A673 (cell line): ENCODE results near the gene NACC2. TPM values are rescaled to one million over a fixed set of nuclear protein-coding genes. Genes with fewer than 3 reads are reported as not detected.
A peak's percentile ranks its signal among the peaks of the same experiment; 100 is the strongest.

Experiments used
- BruUV-seq: library from RNA; stranded (reverse); fragments of 400-500 nt; replicated peaks from 2 replicates; lab custom pipeline; 2021; lab: Mats Ljungman, UMichigan
- CTCF ChIA-PET: fragments of 300-600 bp; sonication (Branson Sonifier 250); formaldehyde crosslinking; loops from one replicate; lab custom pipeline; 2022; ENCODE audit warnings: antibody characterized with exemption; lab: Charles Lee
- POLR2A ChIA-PET: fragments of 300-600 bp; sonication (Branson Sonifier 250); formaldehyde crosslinking; loops from one replicate; lab custom pipeline; 2022; ENCODE audit warnings: antibody characterized with exemption; ENCODE audit not compliant: low non-redundant PET; lab: Charles Lee
- DNase-seq: peaks from one replicate; pipeline ENCODE4 v3.0.0-alpha.2; 2015; ENCODE audit warnings: low spot score
- H3K27ac ChIP-seq: fragments of 200-600 bp; sonication (generic); 2 replicates; pipeline ENCODE4 v1.5.1; 2016; ENCODE audit warnings: mixed run types, low read depth, mild to moderate bottlenecking, mixed read lengths, antibody characterized with exemption, low read length; ENCODE audit not compliant: poor library complexity, severe bottlenecking
- H3K27me3 ChIP-seq: fragments of 200-600 bp; sonication (generic); replicated peaks from 2 replicates; pipeline ENCODE4 v1.6.1; 2017; ENCODE audit warnings: mixed run types, low read depth, mild to moderate bottlenecking, mixed read lengths, antibody characterized with exemption, low read length; ENCODE audit not compliant: insufficient read depth, poor library complexity
- H3K36me3 ChIP-seq: fragments of 200-600 bp; sonication (generic); 2 replicates; pipeline ENCODE4 v1.6.1; 2016; ENCODE audit warnings: mixed run types, mild to moderate bottlenecking, mixed read lengths, antibody characterized with exemption, low read length; ENCODE audit not compliant: insufficient read depth, poor library complexity, severe bottlenecking
- H3K4me1 ChIP-seq: fragments of 200-600 bp; sonication (generic); 2 replicates; pipeline ENCODE4 v1.6.1; 2017; ENCODE audit warnings: mixed run types, mild to moderate bottlenecking, mixed read lengths, antibody characterized with exemption, low read length; ENCODE audit not compliant: insufficient read depth, poor library complexity, severe bottlenecking
- H3K4me3 ChIP-seq: fragments of 200-600 bp; sonication (generic); 2 replicates; pipeline ENCODE4 v1.5.1; 2016; ENCODE audit warnings: low read depth, mixed run types, mild to moderate bottlenecking, mixed read lengths, low read length; ENCODE audit not compliant: poor library complexity, severe bottlenecking
- H3K9me3 ChIP-seq: fragments of 200-600 bp; sonication (generic); 2 replicates; pipeline ENCODE4 v1.6.1; 2016; ENCODE audit warnings: mixed run types, low read depth, mild to moderate bottlenecking, mixed read lengths, antibody characterized with exemption, low read length; ENCODE audit not compliant: poor library complexity, severe bottlenecking
- EZH2 ChIP-seq: fragments of 200-600 bp; sonication (generic); IDR thresholded peaks from 2 replicates; pipeline ENCODE4 v1.6.1; 2017; ENCODE audit warnings: borderline replicate concordance, low read depth, mild to moderate bottlenecking, mixed read lengths, antibody characterized with exemption, low read length; ENCODE audit not compliant: poor library complexity, severe bottlenecking
- intact Hi-C: fragments of 100-400 bp; cut with micrococcal nuclease; formaldehyde crosslinking; loops from one replicate; pipeline ENCODE4 v1.10.0; 2022; ENCODE audit not compliant: unreplicated experiment
- total RNA-seq: library from RNA; stranded (reverse); gene quantifications from 2 replicates; pipeline ENCODE4 v1.2.3, GENCODE V29; 2021
- TF ChIP-seq, protein P1 (sequence below): fragments of 300-800, 200-600 bp; sonication (generic); conservative IDR thresholded peaks from 2 replicates; pipeline ENCODE4 v1.5.1; 2017; ENCODE audit warnings: low read depth, mild to moderate bottlenecking, antibody characterized with exemption, low read length, moderate library complexity, mixed read lengths

Gene NACC2
- total RNA-seq, 1 experiment from 2014 or later, result 19.5 TPM

DNA sequence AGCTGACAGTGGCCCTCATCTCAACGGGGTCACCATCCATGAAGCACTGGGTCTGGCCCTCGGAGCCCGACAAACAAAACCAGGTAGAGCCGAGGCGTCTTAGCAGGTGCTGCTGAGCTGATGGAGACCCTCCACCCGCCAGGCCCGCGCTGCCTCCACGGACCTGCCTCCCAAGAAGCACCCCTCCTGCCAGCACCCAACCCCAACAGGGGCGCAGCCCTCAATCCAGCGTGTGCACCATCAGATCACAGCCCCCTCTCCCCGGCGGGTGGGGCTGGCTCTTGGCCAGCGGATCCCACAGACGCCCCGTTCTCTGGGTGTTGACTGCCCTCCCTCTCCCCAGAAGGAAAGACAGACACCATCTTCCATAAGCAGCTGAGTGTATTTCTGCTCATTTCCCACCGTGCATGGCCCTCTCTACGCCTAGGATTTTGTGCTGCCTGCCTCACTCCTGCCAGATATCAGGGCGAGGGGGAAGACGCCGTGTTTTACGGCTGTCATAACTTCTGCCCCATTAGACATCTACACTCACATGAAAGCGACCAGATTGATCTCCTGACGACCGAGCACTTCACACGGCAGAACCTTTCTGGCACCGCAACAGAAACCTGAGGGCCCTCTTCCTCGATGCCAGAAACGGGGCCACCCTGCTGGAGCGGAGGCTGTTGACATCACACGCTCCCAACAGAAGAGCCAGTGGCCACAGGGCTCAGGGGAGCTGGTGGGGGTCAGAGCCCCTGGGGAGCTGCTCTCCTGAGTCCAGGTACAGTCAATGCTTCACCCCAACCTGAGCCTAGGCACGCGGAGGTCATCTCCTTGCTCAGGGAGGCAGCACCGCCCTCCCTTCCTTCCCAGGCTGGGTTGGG is 12.4 kb downstream of the NACC2 start:
- DNase-seq, result no peak
- no peaks in the 10 kb centered on the region for H3K36me3 ChIP-seq
- no peak for TF ChIP-seq EZH2
- TF ChIP-seq, protein P1, sequence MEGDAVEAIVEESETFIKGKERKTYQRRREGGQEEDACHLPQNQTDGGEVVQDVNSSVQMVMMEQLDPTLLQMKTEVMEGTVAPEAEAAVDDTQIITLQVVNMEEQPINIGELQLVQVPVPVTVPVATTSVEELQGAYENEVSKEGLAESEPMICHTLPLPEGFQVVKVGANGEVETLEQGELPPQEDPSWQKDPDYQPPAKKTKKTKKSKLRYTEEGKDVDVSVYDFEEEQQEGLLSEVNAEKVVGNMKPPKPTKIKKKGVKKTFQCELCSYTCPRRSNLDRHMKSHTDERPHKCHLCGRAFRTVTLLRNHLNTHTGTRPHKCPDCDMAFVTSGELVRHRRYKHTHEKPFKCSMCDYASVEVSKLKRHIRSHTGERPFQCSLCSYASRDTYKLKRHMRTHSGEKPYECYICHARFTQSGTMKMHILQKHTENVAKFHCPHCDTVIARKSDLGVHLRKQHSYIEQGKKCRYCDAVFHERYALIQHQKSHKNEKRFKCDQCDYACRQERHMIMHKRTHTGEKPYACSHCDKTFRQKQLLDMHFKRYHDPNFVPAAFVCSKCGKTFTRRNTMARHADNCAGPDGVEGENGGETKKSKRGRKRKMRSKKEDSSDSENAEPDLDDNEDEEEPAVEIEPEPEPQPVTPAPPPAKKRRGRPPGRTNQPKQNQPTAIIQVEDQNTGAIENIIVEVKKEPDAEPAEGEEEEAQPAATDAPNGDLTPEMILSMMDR, result no peak
- POLR2A ChIA-PET, result no interaction called here
- no peaks in the 10 kb centered on the region for H3K9me3 ChIP-seq
- CTCF ChIA-PET, result no interaction called here
- peaks cover 24% of the 10 kb centered on the region for H3K4me1 ChIP-seq
- no TSS peak for BruUV-seq
- no peak overlapping the region for H3K27ac ChIP-seq
- no peaks in the 10 kb centered on the region for H3K27me3 ChIP-seq
- H3K4me3 ChIP-seq, result no peak overlapping the region
- intact Hi-C loops, result no loop called here

DNA sequence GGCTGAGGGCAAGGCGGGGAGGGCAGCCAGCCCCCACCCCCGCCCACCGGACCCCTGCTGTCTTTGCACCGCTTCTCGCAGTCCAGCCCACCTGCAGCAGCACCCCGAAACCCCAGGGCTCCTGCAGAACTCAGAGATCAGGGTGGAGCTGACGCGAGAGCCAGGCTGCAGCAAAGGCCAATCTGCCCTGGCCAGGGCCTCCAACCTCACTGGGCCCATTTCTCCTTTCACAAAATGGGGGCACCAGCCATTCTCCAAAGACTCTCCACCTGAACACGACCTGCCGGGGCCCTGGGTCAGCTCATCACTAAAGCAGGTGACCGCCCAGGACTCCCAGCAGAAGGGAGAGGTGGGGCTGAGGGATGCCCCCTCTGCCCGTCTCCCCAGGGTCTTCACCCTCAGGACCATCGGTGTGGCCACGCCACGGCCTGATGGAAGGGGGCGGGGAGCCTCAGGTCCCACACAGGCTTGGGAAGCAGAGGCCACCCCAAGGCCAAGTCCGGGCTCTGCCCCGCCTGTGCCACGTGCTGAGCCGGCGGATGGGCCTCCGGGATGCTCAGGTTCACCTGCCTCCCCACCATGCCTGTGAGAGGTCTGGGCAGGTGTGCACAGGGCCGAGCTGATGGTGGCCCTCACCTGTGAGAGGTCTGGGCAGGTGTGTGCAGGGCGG is 13.1 kb downstream of the NACC2 start:
- H3K27ac ChIP-seq, result peak overlapping the region; percentile 28
- ChIA-PET CTCF (no interaction called here), POLR2A (no interaction called here)
- TF ChIP-seq, protein P1, result no peak
- TF ChIP-seq EZH2, result no peak
- no peaks in the 10 kb centered on the region for H3K9me3 ChIP-seq
- DNase-seq, result no peak
- H3K4me3 ChIP-seq, result no peak overlapping the region
- no peaks in the 10 kb centered on the region for H3K36me3 ChIP-seq
- H3K4me1 ChIP-seq, result peaks cover 24% of the 10 kb centered on the region
- intact Hi-C loops, result no loop called here
- no peaks in the 10 kb centered on the region for H3K27me3 ChIP-seq
- no TSS peak for BruUV-seq

- Histone ChIP-seq H3K27ac (peak overlapping the region; percentile 28), H3K4me1 (peaks cover 24% of the 10 kb centered on the region), H3K9me3 (no peaks in the 10 kb centered on the region), H3K4me3 (no peak overlapping the region), H3K27me3 (no peaks in the 10 kb centered on the region), H3K36me3 (no peaks in the 10 kb centered on the region)
- no TSS peak for BruUV-seq
- CTCF ChIA-PET, result no interaction called here
- peak; percentile 60 for DNase-seq
- intact Hi-C loops, result no loop called here
- no peak for TF ChIP-seq EZH2
- TF ChIP-seq, protein P1, result no peak
- POLR2A ChIA-PET, result no interaction called here
Measured at GRCh38 chr9:136081113-136081825, 13.8 kb downstream of the NACC2 start.
